Subcutaneous abdominal adipose tissue (tissue), 5 donors: ENCODE data around the gene ARFGAP1.
A peak's percentile ranks its signal among the peaks of the same experiment; 100 is the strongest.

ENCODE experiments used
- H3K27ac ChIP-seq: one replicate; pipeline ENCODE4 v1.7.0; 2013; ENCODE audit warnings: low read depth, mild to moderate bottlenecking, inconsistent platforms, low read length, moderate library complexity
- H3K27me3 ChIP-seq, 5 donors: one replicate each; pipeline ENCODE4 v1.7.0; 2013; ENCODE audit warnings: low read length in 5 of 5, inconsistent platforms in 1 of 5; ENCODE audit not compliant: control insufficient read depth in 5 of 5, insufficient read depth in 4 of 5
- H3K36me3 ChIP-seq, 5 donors: one replicate each; pipeline ENCODE4 v1.7.0; 2013; ENCODE audit warnings: low read length in 5 of 5; ENCODE audit not compliant: control insufficient read depth in 5 of 5, insufficient read depth in 5 of 5
- H3K4me1 ChIP-seq, 5 donors: one replicate each; pipeline ENCODE4 v1.7.0; 2013; ENCODE audit warnings: low read length in 5 of 5, mild to moderate bottlenecking in 3 of 5, moderate library complexity in 1 of 5; ENCODE audit not compliant: control insufficient read depth in 5 of 5, insufficient read depth in 5 of 5
- H3K4me3 ChIP-seq, 5 donors: one replicate each; pipeline ENCODE4 v1.7.0; 2013; ENCODE audit warnings: low read length in 5 of 5, low read depth in 1 of 5
- H3K9ac ChIP-seq, 5 donors: one replicate each; pipeline ENCODE4 v1.7.0; 2013; ENCODE audit warnings: low read length in 5 of 5, mild to moderate bottlenecking in 4 of 5, moderate library complexity in 3 of 5
- H3K9me3 ChIP-seq, 5 donors: one replicate each; pipeline ENCODE4 v1.7.0; 2013; ENCODE audit warnings: low read length in 5 of 5; ENCODE audit not compliant: control insufficient read depth in 5 of 5
- donor health status: healthy.
- donor health status: healthy.
- donor health status: healthy.
- donor health status: healthy.
- donor health status: healthy.

ARFGAP1 gene

DNA sequence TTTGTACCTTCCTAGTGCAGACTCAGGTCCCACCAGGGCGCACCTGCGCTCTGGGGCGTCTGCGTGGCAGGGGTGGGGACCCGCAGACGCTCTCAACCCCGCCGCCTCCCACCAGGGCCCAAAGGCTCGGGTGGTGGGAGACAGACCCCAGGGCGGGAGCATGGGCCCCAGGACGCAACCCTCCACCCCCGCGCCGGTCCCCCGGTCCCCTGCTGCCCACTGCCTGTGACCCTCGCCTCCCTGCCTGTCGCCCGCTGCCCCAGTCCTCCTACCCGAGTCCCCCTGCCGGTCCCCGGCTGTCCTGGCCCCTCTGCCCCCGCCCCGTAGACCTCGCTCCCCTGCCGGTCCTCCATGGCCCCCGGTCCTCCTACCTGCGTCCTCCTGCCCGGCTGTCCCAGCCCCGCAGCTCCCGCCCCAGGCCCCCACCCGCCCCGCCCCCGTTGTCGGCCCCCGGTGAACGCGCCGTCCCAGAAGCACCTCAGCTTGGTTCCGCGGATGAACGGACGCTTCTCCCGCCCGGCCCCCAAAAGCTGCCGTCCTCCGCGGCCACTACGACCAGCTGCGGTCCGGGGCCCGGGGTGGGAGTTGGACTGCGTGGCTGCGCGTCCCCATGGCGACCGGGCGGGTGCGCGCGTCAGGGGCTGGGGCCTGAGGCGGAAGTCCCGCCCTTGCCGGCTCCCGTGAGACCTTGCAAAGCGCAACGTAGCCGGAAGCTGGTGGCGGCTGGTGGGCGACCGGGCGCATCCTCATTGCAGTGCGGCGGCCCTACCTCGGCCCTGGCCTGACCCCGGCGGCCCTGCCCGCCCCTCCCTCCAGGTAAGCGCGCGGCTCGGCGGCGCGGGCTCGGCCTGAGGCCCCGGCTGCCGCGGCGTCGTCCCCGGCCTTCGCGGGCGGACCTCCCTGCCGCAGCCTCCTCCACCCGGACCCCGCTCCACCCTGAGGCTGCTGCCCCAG, at the start of gene ARFGAP1:
TSS of gene ARFGAP1 (plus strand) at position 709 of the 954 bp plus-strand sequence. CDS start 2,768 bp downstream, outside the sequence.
- Histone ChIP-seq H3K9ac (peak within 1 kb of the TSS; percentile 20 to 88 (median 83)), H3K4me3 (peak within 1 kb of the TSS; percentile 65 to 82 (median 77)), H3K27ac (no peak within 1 kb of the TSS), H3K27me3 (peaks cover 0 to 16% (median 13%) of the 10 kb centered on the region in 5 donors), H3K36me3 (peaks cover 0 to 17% (median 16%) of the 10 kb centered on the region in 5 donors), H3K9me3 (no peaks in the 10 kb centered on the region), H3K4me1 (peaks cover 12 to 25% (median 21%) of the 10 kb centered on the region in 5 donors)

GRCh38 chr20:63223121-63223825, 49.3 kb upstream of the ARFGAP1 start:
- Histone ChIP-seq H3K27me3 (peaks cover 6 to 25% (median 22%) of the 10 kb centered on the region in 5 donors), H3K4me3 (no peak overlapping the region), H3K36me3 (no peaks in the 10 kb centered on the region), H3K27ac (no peak overlapping the region), H3K4me1 (no peaks in the 10 kb centered on the region), H3K9me3 (no peaks in the 10 kb centered on the region), H3K9ac (no peak overlapping the region)

GRCh38 chr20:63223826-63224207, 48.8 kb upstream of the ARFGAP1 start:
- H3K9ac ChIP-seq: no peak overlapping the region
- peaks cover 11 to 27% (median 25%) of the 10 kb centered on the region in 5 donors for H3K27me3 ChIP-seq
- no peak overlapping the region for H3K27ac ChIP-seq
- H3K36me3 ChIP-seq: no peaks in the 10 kb centered on the region
- no peaks in the 10 kb centered on the region for H3K4me1 ChIP-seq
- no peaks in the 10 kb centered on the region for H3K9me3 ChIP-seq
- H3K4me3 ChIP-seq: no peak overlapping the region

DNA sequence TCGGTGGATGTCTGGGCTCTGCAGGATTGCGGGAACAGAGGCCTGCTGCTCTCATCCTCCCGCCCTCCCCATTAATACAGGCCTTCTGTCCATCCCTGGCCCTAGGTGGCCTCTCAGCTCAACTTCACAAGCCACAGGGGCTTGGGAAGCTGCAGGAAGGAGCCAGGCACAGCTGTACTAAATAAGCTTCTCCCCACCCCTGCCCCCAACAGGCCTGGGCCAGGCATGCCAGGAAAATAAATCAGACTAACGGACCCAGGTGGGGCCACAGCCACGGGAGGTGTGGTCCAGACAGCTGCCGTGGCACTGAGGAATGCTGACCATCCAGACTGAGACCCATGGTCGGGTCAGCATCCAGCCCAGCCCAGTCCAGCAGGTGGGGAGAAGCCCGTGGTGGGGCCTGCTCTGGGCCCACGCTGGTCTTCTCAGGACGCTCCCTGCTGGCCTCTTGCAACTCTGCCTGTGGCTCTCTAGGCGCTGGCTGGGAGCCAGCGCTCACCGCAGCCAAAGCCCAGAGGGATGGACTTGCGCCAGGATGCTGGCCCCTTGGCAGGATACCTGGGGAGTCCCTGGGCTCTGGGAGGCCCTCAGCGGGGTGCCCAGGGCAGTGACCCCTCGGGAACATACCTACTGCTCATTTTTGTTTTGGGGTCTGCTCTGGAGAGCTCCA, 48.1 kb upstream of the ARFGAP1 start:
- H3K9me3 ChIP-seq: no peaks in the 10 kb centered on the region
- no peaks in the 10 kb centered on the region for H3K4me1 ChIP-seq
- H3K36me3 ChIP-seq: no peaks in the 10 kb centered on the region
- H3K27me3 ChIP-seq: peaks cover 18 to 31% (median 27%) of the 10 kb centered on the region in 5 donors
- no peak overlapping the region for H3K9ac ChIP-seq
- H3K27ac ChIP-seq: no peak overlapping the region
- no peak overlapping the region for H3K4me3 ChIP-seq

GRCh38 chr20:63225082-63225454, 47.5 kb upstream of the ARFGAP1 start:
- Histone ChIP-seq H3K27me3 (peaks cover 19 to 29% (median 26%) of the 10 kb centered on the region in 5 donors), H3K9me3 (no peaks in the 10 kb centered on the region), H3K9ac (no peak overlapping the region), H3K27ac (no peak overlapping the region), H3K4me3 (no peak overlapping the region), H3K36me3 (no peaks in the 10 kb centered on the region), H3K4me1 (no peaks in the 10 kb centered on the region)

DNA sequence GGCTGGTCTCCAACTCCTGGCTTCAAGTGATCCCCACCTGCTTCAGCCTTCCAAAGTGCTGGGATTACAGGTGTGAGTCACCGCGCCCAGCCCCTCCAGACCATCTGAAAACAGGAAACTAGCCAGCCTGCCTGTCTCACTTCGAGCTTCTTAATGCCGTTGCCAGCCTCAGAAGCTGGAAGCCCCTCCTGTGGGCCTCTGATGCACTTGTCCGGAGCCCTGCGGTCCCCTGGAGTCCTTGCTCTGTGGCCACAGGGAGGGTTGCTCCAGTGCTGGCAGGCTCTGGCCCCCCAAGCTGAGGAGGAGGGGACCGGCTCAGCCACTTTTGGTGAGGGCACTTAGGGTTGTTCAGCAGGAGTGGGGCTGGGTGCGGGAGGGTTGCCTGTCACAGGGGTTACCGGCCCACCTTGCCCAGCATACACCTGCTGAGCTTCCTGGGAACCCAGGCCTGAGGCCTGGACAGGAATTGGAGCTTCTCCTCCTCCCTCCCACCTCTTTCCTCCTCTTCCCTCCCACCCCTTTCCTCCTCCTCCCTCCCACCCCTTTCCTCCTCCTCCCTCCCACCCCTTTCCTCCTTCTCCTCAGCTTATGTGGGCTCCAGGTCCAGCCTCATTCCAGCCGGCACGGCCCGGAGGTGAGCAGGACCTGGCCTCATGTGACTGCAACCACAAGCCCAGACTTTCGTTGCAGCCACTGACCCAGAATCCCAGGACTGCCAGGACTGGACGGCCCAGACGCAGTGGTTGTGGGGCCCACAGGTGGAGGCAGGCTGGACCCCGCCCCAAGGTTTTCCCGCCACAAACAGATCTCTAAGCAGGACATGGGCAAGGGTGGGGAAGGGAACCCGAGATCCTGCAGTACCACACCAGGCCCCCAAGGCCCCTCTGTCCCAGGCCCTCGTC, 46.3 kb upstream of the ARFGAP1 start:
- no peaks in the 10 kb centered on the region for H3K9me3 ChIP-seq
- H3K27me3 ChIP-seq: peaks cover 22 to 33% (median 23%) of the 10 kb centered on the region in 5 donors
- no peak overlapping the region for H3K4me3 ChIP-seq
- no peak overlapping the region for H3K27ac ChIP-seq
- H3K4me1 ChIP-seq: peaks cover 0 to 7% (median 0%) of the 10 kb centered on the region in 5 donors
- H3K36me3 ChIP-seq: no peaks in the 10 kb centered on the region
- H3K9ac ChIP-seq: no peak overlapping the region

- Histone ChIP-seq H3K4me1 (peaks cover 2 to 14% (median 6%) of the 10 kb centered on the region in 5 donors), H3K9ac (no peak overlapping the region), H3K27ac (no peak overlapping the region), H3K9me3 (no peaks in the 10 kb centered on the region), H3K36me3 (no peaks in the 10 kb centered on the region), H3K4me3 (no peak overlapping the region), H3K27me3 (peaks cover 19 to 39% (median 22%) of the 10 kb centered on the region in 5 donors)
Observed at GRCh38 chr20:63227260-63227659, 45.4 kb upstream of the ARFGAP1 start.

GRCh38 chr20:63228806-63229205, 43.8 kb upstream of the ARFGAP1 start:
- Histone ChIP-seq H3K27ac (no peak overlapping the region), H3K27me3 (peaks cover 20 to 40% (median 22%) of the 10 kb centered on the region in 5 donors), H3K9me3 (no peaks in the 10 kb centered on the region), H3K36me3 (no peaks in the 10 kb centered on the region), H3K4me3 (no peak overlapping the region), H3K9ac (no peak overlapping the region), H3K4me1 (peaks cover 4 to 21% (median 15%) of the 10 kb centered on the region in 5 donors)

GRCh38 chr20:63230800-63231268, 41.8 kb upstream of the ARFGAP1 start:
- Histone ChIP-seq H3K4me1 (peaks cover 4 to 27% (median 15%) of the 10 kb centered on the region in 5 donors), H3K4me3 (no peak overlapping the region), H3K9me3 (no peaks in the 10 kb centered on the region), H3K9ac (no peak overlapping the region), H3K27me3 (peaks cover 25 to 52% (median 33%) of the 10 kb centered on the region in 5 donors), H3K36me3 (no peaks in the 10 kb centered on the region), H3K27ac (no peak overlapping the region)
